ENCODE measurements around the gene LRCH4. TPM values are rescaled to one million over a fixed set of nuclear protein-coding genes. Genes with fewer than 3 reads are reported as not detected.

The LRCH4 gene, protein sequence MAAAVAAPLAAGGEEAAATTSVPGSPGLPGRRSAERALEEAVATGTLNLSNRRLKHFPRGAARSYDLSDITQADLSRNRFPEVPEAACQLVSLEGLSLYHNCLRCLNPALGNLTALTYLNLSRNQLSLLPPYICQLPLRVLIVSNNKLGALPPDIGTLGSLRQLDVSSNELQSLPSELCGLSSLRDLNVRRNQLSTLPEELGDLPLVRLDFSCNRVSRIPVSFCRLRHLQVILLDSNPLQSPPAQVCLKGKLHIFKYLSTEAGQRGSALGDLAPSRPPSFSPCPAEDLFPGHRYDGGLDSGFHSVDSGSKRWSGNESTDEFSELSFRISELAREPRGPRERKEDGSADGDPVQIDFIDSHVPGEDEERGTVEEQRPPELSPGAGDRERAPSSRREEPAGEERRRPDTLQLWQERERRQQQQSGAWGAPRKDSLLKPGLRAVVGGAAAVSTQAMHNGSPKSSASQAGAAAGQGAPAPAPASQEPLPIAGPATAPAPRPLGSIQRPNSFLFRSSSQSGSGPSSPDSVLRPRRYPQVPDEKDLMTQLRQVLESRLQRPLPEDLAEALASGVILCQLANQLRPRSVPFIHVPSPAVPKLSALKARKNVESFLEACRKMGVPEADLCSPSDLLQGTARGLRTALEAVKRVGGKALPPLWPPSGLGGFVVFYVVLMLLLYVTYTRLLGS
- 10 to 100 TPM; 25.0 to 40.6 TPM for total RNA-seq

DNA sequence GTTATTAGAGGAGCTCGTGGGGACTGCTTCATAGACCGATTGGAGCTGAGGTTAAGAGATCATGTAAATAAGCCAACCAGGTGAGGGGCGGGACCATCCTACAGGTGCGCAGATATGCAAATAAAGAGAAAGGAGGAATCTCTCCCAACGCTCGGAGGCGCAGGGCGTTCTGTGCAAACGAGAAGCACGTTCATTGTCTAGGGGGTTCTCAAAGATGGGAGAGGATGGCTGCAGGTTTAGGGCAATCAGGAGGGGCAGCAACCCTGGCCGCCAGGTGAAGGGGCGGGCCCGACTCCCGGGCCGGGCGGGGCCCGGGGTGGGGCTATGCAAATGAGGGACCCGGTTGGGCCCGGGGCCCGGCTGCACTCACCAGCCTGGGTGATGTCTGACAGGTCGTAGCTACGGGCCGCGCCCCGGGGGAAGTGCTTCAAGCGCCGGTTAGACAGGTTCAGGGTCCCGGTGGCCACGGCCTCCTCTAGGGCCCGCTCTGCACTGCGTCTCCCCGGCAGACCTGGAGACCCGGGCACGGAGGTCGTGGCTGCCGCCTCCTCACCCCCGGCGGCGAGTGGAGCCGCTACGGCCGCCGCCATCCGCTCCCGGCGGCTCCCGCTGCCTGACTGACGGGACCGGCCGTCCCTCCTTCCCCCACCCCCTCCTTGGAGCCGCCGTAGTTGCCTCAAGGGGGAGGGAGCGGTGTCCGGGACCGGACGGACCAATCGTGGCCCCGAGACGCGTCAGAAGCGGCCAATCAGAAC, at the start of gene LRCH4:
Gene LRCH4, minus strand, starts transcription at position 619 of the 755 bp plus-strand sequence. Its CDS starts 29 bp downstream, at position 590.

DNA sequence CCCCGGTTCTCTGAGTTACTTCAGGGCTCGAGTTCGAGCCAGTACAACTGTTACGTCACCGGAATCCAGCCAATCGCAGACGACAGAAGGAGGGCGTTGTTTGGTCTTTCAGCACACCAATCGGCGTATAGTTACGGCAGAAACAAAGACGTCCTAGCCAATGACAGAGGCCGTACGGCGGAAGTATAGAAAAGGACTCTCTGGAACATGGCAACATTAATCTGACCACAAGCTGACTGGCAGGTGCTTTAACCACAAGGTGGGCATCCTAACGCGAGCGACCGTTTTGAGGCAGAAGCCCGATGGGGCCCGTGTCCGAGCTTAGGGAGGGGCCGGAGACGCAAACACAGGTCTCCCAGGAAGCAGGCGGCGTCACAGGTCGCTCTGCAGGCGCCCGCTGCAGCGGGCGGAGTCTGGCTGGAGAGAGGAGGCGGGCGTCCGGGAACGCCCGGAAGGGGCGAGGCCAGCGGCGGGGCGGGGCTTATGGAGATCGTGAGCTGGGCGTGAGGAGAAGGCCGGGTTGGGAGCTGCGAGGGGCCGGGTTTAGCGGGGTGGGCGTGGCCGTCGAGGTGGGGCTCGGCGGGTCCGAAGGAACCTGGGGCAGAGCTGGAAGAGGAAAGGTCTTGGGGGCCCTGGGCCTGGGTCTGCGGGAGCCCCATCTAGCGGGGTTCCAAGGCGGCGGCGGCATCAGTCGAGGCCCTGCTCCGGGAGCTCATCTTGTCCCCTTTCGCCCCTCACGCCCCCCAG, 26.2 kb upstream of the LRCH4 start, which contains the start of gene MOSPD3:
Gene MOSPD3, plus strand, starts transcription at position 558 of the 747 bp plus-strand sequence. CDS start 252 bp downstream, outside the sequence.

DNA sequence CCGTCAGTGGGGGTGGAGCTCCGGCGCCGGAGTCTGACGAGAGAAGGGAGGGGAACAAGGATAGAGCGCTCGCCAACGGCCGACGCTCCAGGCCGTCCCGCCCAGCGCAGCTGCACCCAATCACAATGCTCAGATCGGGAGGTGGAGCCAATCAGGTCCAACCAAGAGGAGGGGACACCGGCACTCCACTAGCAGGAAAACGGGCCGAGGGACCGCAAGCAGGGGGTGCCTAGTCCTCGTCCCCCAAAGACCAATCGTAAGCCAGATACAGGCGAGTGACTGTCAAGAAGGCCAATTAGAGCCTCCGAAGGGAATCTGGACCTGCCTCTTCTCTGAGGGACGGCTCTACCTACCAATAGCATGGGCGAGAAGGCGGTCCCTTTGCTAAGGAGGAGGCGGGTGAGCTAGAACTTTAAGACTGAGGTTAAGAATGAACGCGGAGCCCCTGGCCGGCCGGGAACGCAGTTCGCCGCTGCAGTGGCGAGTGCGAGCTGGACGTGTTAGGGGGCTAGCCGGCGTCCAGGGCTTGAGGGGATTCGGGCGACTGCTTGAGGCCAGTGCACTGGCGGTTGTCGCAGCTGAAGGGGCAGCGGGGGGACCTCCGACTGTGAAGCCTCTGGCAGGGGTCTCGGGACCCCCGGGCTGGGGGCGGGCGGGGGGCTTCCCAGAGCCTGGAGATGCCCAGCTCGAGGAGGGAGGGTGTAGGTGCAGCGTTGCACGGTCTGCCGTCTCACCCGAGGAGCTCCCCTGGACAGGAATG, 517 bp upstream of the LRCH4 start, which contains the start of gene FBXO24:
Gene FBXO24, plus strand, starts transcription at position 63 of the 760 bp plus-strand sequence. Its CDS starts 298 bp downstream, at position 361.

DNA sequence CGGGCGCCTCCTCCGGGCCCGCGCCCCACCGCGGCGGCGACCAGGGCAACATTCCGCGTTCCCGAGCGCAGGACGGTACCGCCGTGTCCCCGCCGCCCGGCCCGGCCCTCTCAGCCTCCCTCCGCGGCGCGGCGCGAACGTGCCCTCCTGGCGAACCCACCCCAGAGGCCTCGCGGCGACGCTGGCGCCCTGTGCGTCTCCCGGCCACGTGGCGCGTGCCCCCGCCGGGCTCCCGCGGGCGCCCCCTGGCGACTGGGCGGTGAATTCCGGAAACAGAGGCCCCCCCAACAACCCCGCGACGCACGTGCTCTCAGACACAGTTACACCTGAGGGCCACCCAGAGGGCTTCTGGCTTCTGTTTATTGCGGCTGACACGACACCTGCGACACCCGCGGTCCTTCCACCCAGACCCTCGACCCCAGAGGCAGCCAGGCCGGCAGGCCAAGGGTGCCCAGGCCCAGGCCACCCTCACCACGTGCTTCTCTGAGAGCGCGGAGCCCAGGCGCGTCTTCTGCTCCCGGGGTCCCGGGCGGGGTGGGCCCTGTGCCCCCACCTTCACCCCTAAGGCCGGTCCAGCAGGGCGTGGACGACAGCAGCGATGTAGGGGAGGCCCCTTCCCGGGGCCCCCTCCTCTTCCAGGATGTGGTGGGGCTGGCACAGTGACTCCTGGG, 12.1 kb downstream of the LRCH4 start, which contains the start of gene SAP25:
Gene SAP25, minus strand, starts transcription at position 210 of the 671 bp plus-strand sequence. Its CDS starts 158 bp downstream, at position 52.

DNA sequence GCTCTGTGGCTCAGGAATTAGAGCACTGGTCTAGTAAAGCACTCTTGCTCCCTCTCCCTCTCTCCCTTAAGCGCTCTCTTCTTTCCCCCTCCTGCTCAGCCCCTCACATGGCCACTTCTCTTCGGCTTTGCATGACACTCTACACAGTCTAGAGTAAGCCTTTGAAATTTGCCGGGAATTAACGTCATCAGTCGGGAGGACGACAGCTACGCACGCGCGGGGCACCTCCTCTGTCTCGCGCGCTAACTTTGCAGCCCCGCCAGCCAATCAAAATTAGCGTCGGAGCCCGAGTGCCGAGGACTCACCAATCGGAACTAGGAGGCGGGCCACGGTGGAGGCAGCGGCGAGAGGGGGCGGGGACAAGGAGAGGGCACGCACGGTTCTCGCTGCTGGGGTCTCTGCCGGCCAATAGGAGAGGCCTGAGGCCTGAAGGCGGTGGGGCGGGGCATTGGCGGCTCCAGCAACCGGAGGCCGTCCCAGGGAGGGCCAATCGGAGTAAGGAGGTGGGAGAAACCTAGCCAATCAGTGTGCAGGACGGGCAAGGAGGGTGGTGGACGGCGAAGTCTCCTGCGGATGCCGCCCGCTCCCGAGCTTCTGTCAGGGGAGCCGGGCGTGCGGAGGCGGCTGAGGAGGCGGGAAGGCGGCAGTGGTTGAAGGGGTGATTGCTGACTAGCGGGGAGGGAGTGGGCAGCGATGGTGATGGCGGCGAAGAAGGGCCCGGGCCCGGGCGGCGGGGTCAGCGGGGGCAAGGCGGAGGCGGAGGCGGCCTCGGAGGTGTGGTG, 47.1 kb downstream of the LRCH4 start, which contains the start of gene AGFG2:
Gene AGFG2, plus strand, starts transcription at position 550 of the 782 bp plus-strand sequence. Its CDS starts 144 bp downstream, at position 694.

Small RNA genes lying within 50 kb of the gene (small RNA-seq; reads per million reads assigned to genes)
- gene RN7SL416P (0 reads per million in 2 donors), gene SAP25 (0 reads per million in 2 donors)

Other genes with a start within 250 kb of the LRCH4 start
- gene PILRB, start 228.0 kb downstream of the LRCH4 start, total RNA-seq = 10 to 100 TPM; 12.7 to 21.0 TPM
- not detected for gene PILRA, start 212.6 kb downstream of the LRCH4 start, total RNA-seq
- gene ZCWPW1, start 157.4 kb downstream of the LRCH4 start, total RNA-seq = 1 to 10 TPM in 1 of 2 donors, under 1 TPM in 1; 0.33 to 3.1 TPM
- gene MEPCE, start 156.3 kb downstream of the LRCH4 start, total RNA-seq = 10 to 100 TPM; 24.3 to 28.6 TPM
- gene PPP1R35, start 149.6 kb downstream of the LRCH4 start, total RNA-seq = 10 to 100 TPM; 15.8 to 22.6 TPM
- gene SPACDR, start 121.9 kb downstream of the LRCH4 start, total RNA-seq = under 1 TPM in 1 of 2 donors, not detected in 1; 0.33 TPM
- 10 to 100 TPM; 38.0 to 46.1 TPM for gene TSC22D4, start 106.9 kb downstream of the LRCH4 start, total RNA-seq
- gene NYAP1, start 102.2 kb downstream of the LRCH4 start, total RNA-seq = under 1 TPM; under 0.01 to 0.33 TPM
- 10 to 100 TPM; 14.1 to 16.0 TPM for gene AGFG2, start 46.9 kb downstream of the LRCH4 start, total RNA-seq
- not detected for gene SAP25, start 12.2 kb downstream of the LRCH4 start, total RNA-seq
- gene FBXO24, start 199 bp upstream of the LRCH4 start, total RNA-seq = under 1 TPM; under 0.01 to 0.69 TPM
- 1 to 10 TPM in 1 of 2 donors, under 1 TPM in 1; 0.33 to 2.4 TPM for gene PCOLCE, start 16.2 kb upstream of the LRCH4 start, total RNA-seq
- gene MOSPD3, start 26.4 kb upstream of the LRCH4 start, total RNA-seq = 1 to 10 TPM; 4.7 to 7.2 TPM
- under 1 TPM; 0.34 to 1.00 TPM for gene TFR2, start 55.4 kb upstream of the LRCH4 start, total RNA-seq
- gene ACTL6B, start 70.3 kb upstream of the LRCH4 start, total RNA-seq = not detected
- 100 to 1,000 TPM in 1 of 2 donors, 10 to 100 TPM in 1; 69.2 to 105 TPM for gene GNB2, start 87.6 kb upstream of the LRCH4 start, total RNA-seq
- gene GIGYF1, start 108.1 kb upstream of the LRCH4 start, total RNA-seq = 10 to 100 TPM; 14.3 to 17.9 TPM
- gene POP7, start 120.0 kb upstream of the LRCH4 start, total RNA-seq = 10 to 100 TPM; 35.4 to 73.9 TPM
- not detected for gene EPO, start 134.3 kb upstream of the LRCH4 start, total RNA-seq
- gene ZAN, start 147.5 kb upstream of the LRCH4 start, total RNA-seq = not detected
- 10 to 100 TPM; 21.0 to 49.0 TPM for gene EPHB4, start 241.4 kb upstream of the LRCH4 start, total RNA-seq

Measured in melanocyte of skin (primary cell).